Ishikawa (cell line): ENCODE data around the gene ACADS.

Source experiments
- EP300 ChIP-seq: IDR thresholded peaks from 2 replicates; pipeline ENCODE4 v1.6.1; 2012; ENCODE audit warnings: borderline replicate concordance
- MAX ChIP-seq: IDR thresholded peaks from 2 replicates; pipeline ENCODE4 v1.6.1; 2012
- RAD21 ChIP-seq: IDR thresholded peaks from 2 replicates; pipeline ENCODE4 v1.6.1; 2012; ENCODE audit warnings: low read depth
- REST ChIP-seq: IDR thresholded peaks from 2 replicates; pipeline ENCODE4 v1.6.1; 2012; ENCODE audit warnings: low read depth, mild to moderate bottlenecking
- TEAD4 ChIP-seq: IDR thresholded peaks from 2 replicates; pipeline ENCODE4 v1.6.1; 2012
- YY1 ChIP-seq: IDR thresholded peaks from 2 replicates; pipeline ENCODE4 v1.6.1; 2012; ENCODE audit warnings: low read depth
- ZBTB7A ChIP-seq: IDR thresholded peaks from 2 replicates; pipeline ENCODE4 v1.6.1; 2012; ENCODE audit warnings: low read depth

- no peak for TF ChIP-seq EP300
- TF ChIP-seq ZBTB7A, result no peak
- TF ChIP-seq MAX, result no peak
- no peak for TF ChIP-seq YY1
- no peak for TF ChIP-seq TEAD4
- TF ChIP-seq REST, result no peak
- TF ChIP-seq RAD21, result no peak
These were observed 19.6 kb upstream of the ACADS start for GRCh38 chr12:120706029-120706428.
